H1 (cell line): ENCODE results near the gene CMIP. TPM values are rescaled to one million over a fixed set of nuclear protein-coding genes. Genes with fewer than 3 reads are reported as not detected.
A peak's percentile ranks its signal among the peaks of the same experiment; 100 is the strongest.

Experiments
- CTCF ChIA-PET: fragments of 300-600 bp; sonication (Branson Sonifier 250); formaldehyde crosslinking; loops from one replicate; lab custom pipeline; 2021; ENCODE audit not compliant: partially characterized antibody; lab: Charles Lee
- POLR2A ChIA-PET: fragments of 300-600 bp; sonication (Branson Sonifier 250); formaldehyde crosslinking; loops from one replicate; lab custom pipeline; 2021; ENCODE audit warnings: inconsistent platforms; ENCODE audit not compliant: partially characterized antibody; lab: Charles Lee
- DNase-seq, 2 experiments: peaks; one replicate each; pipeline versions ENCODE4 v3.0.0 to v3.0.0-alpha.2; 2010 to 2022; ENCODE audit warnings: low spot score in 2 of 2, low read depth in 1 of 2, mixed read lengths in 1 of 2
- FAIRE-seq: peaks from 2 replicates; lab custom pipeline; 2011; peaks lifted over from hg19 to GRCh38; lab: Jason Lieb, UNC
- H2AFZ ChIP-seq: 2 replicates; pipeline ENCODE4 v1.8.1; 2012; ENCODE audit warnings: low read length, inconsistent platforms
- H2AK5ac ChIP-seq: 2 replicates; pipeline ENCODE4 v1.6.1; 2013; ENCODE audit warnings: low read depth, low read length
- H2BK120ac ChIP-seq: replicated peaks from 2 replicates; pipeline ENCODE3; 2013; ENCODE audit warnings: low read depth, low read length, inconsistent platforms
- H2BK12ac ChIP-seq: 2 replicates; pipeline ENCODE4 v1.6.1; 2013; ENCODE audit warnings: low read depth, low read length
- H2BK15ac ChIP-seq: 2 replicates; pipeline ENCODE4 v1.6.1; 2013; ENCODE audit warnings: low read length
- H2BK20ac ChIP-seq: 2 replicates; pipeline ENCODE4 v1.6.1; 2013; ENCODE audit warnings: low read length
- H2BK5ac ChIP-seq: 2 replicates; pipeline ENCODE4 v1.6.1; 2013; ENCODE audit warnings: low read depth, low read length
- H3K14ac ChIP-seq: 2 replicates; pipeline ENCODE4 v1.6.1; 2013; ENCODE audit warnings: inconsistent platforms; ENCODE audit not compliant: insufficient read length
- H3K18ac ChIP-seq: 2 replicates; pipeline ENCODE4 v1.6.1; 2013; ENCODE audit warnings: low read length; ENCODE audit errors: extremely low read depth
- H3K23ac ChIP-seq: 2 replicates; pipeline ENCODE4 v1.6.1; 2013; ENCODE audit warnings: inconsistent platforms; ENCODE audit not compliant: insufficient read length
- H3K23me2 ChIP-seq: 2 replicates; pipeline ENCODE4 v1.6.1; 2013; ENCODE audit warnings: low read depth, low read length
- H3K27ac ChIP-seq: 2 replicates; pipeline ENCODE4 v1.6.1; 2011; ENCODE audit warnings: low read depth, low read length, inconsistent platforms
- H3K27me3 ChIP-seq, 4 experiments: replicated peaks in 1 of 4; 1 replicate in 1 of 4; 2 replicates in 3 of 4; pipeline versions ENCODE4 v1.6.1 to v1.8.1; 2011 to 2013; ENCODE audit warnings: low read length in 3 of 4, mild to moderate bottlenecking in 3 of 4, inconsistent platforms in 2 of 4, mixed read lengths in 2 of 4, moderate library complexity in 1 of 4; ENCODE audit not compliant: control insufficient read depth in 3 of 4, insufficient read depth in 3 of 4; ENCODE audit errors: extremely low read depth in 1 of 4
- H3K36me3 ChIP-seq, 4 experiments: 2 replicates each; pipeline versions ENCODE4 v1.6.1 to v1.8.1; 2011 to 2013; ENCODE audit warnings: mild to moderate bottlenecking in 4 of 4, low read length in 3 of 4, moderate library complexity in 2 of 4, control low read depth in 1 of 4, inconsistent platforms in 1 of 4; ENCODE audit not compliant: insufficient read depth in 4 of 4, control insufficient read depth in 2 of 4
- H3K4ac ChIP-seq: replicated peaks from 2 replicates; pipeline ENCODE3; 2013; ENCODE audit warnings: low read length, low read depth, mixed read lengths, inconsistent platforms; ENCODE audit not compliant: insufficient read length
- H3K4me1 ChIP-seq, 4 experiments: replicated peaks in 1 of 4; 1 replicate in 1 of 4; 2 replicates in 3 of 4; pipeline versions ENCODE4 v1.6.1 to v1.8.1; 2011 to 2013; ENCODE audit warnings: low read length in 3 of 4, inconsistent platforms in 2 of 4, mixed read lengths in 1 of 4; ENCODE audit not compliant: insufficient read depth in 4 of 4, control insufficient read depth in 3 of 4
- H3K4me2 ChIP-seq, 2 experiments: 2 replicates each; pipeline versions ENCODE4 v1.6.1 to v1.8.1; 2011 to 2013; ENCODE audit warnings: low read depth in 2 of 2, low read length in 2 of 2, control low read depth in 1 of 2, inconsistent platforms in 1 of 2, mild to moderate bottlenecking in 1 of 2; ENCODE audit not compliant: insufficient read depth in 1 of 2
- H3K4me3 ChIP-seq, 4 experiments: fragments of 200-600, 300-600 bp in 1 of 4; sonication (generic), shearing (Covaris generic), sonication (Bioruptor Twin) in 1 of 4; 2 replicates each; pipeline versions ENCODE4 v1.5.1 to v1.8.1; 2011 to 2016; ENCODE audit warnings: low read length in 4 of 4, low read depth in 3 of 4, control low read depth in 2 of 4, inconsistent platforms in 2 of 4, mild to moderate bottlenecking in 2 of 4, mixed read lengths in 1 of 4, moderate library complexity in 1 of 4; ENCODE audit not compliant: insufficient read depth in 2 of 4; ENCODE audit errors: extremely low read depth in 1 of 4
- H3K56ac ChIP-seq: replicated peaks from 2 replicates; pipeline ENCODE3; 2013; ENCODE audit warnings: low read depth, mild to moderate bottlenecking, mixed read lengths, low read length, inconsistent platforms; ENCODE audit not compliant: insufficient read length
- H3K79me1 ChIP-seq: 2 replicates; pipeline ENCODE4 v1.6.1; 2013; ENCODE audit warnings: low read depth, low read length, control low read depth
- H3K79me2 ChIP-seq, 2 experiments: 2 replicates each; pipeline versions ENCODE4 v1.6.1 to v1.8.1; 2012 to 2013; ENCODE audit warnings: low read length in 2 of 2, mild to moderate bottlenecking in 2 of 2, inconsistent platforms in 1 of 2; ENCODE audit not compliant: insufficient read depth in 2 of 2, control insufficient read depth in 1 of 2
- H3K9ac ChIP-seq, 4 experiments: replicated peaks in 1 of 4; 1 replicate in 1 of 4; 2 replicates in 3 of 4; pipeline versions ENCODE4 v1.6.1 to v1.8.1; 2011 to 2013; ENCODE audit warnings: low read depth in 3 of 4, low read length in 3 of 4, control low read depth in 2 of 4, mild to moderate bottlenecking in 2 of 4, moderate library complexity in 2 of 4, inconsistent platforms in 1 of 4; ENCODE audit errors: extremely low read depth in 1 of 4
- H3K9me3 ChIP-seq, 2 experiments: 2 replicates each; pipeline versions ENCODE4 v1.6.1 to v1.8.1; 2012 to 2013; ENCODE audit warnings: mild to moderate bottlenecking in 2 of 2, moderate library complexity in 2 of 2, control low read depth in 1 of 2, inconsistent platforms in 1 of 2, low read depth in 1 of 2, low read length in 1 of 2, mixed read lengths in 1 of 2; ENCODE audit not compliant: insufficient read depth in 2 of 2
- H4K20me1 ChIP-seq, 2 experiments: replicated peaks in 1 of 2; 2 replicates each; pipeline versions ENCODE3 to v1.8.1; 2011 to 2013; ENCODE audit warnings: inconsistent platforms in 2 of 2, low read length in 2 of 2, mild to moderate bottlenecking in 1 of 2; ENCODE audit not compliant: insufficient read depth in 2 of 2, control insufficient read depth in 1 of 2
- H4K5ac ChIP-seq: 2 replicates; pipeline ENCODE4 v1.6.1; 2013; ENCODE audit warnings: low read length, low read depth, mixed read lengths, inconsistent platforms; ENCODE audit not compliant: insufficient read length
- H4K8ac ChIP-seq: 2 replicates; pipeline ENCODE4 v1.8.0; 2013; ENCODE audit warnings: mild to moderate bottlenecking, moderate library complexity, low read length, inconsistent platforms; ENCODE audit not compliant: insufficient read depth; ENCODE audit errors: extremely low read depth
- H4K91ac ChIP-seq: replicated peaks from 2 replicates; pipeline ENCODE3; 2013; ENCODE audit warnings: low read length, mixed read lengths, inconsistent platforms; ENCODE audit not compliant: insufficient read length
- POLR2A ChIP-seq, 2 experiments: IDR thresholded peaks; 1 replicate in 1 of 2; 2 replicates in 1 of 2; pipeline ENCODE4 v1.6.1; 2011; ENCODE audit warnings: low read depth in 2 of 2, low read length in 2 of 2, mild to moderate bottlenecking in 2 of 2; ENCODE audit errors: control extremely low read depth in 1 of 2
- RNF2 ChIP-seq: fragments of 200-900, 300-1000 bp; sonication (generic); IDR thresholded peaks from 2 replicates; pipeline ENCODE4 v1.7.1; 2016; ENCODE audit warnings: borderline replicate concordance, low read depth, mild to moderate bottlenecking, antibody characterized with exemption, low read length; ENCODE audit not compliant: poor library complexity, severe bottlenecking; ENCODE audit errors: missing control alignments
- WGBS, 2 experiments: shearing (Covaris generic) in 1 of 2; methylation state at CpG; one replicate each; pipeline versions ENCODE4 v1.1.6 to v1.1.7; 2013 to 2015; ENCODE audit warnings: low lambda C conversion rate in 2 of 2, mixed read lengths in 2 of 2, inconsistent platforms in 1 of 2, low coverage in 1 of 2, missing lambda C conversion rate in 1 of 2; ENCODE audit not compliant: insufficient replicate concordance in 2 of 2, insufficient coverage in 1 of 2, insufficient read length in 1 of 2; ENCODE audit errors: extremely low coverage in 1 of 2, missing lambda C conversion rate in 1 of 2; 5-methylcytosine and 5-hydroxymethylcytosine counted together
- polyA plus RNA-seq, 7 experiments: library from polyadenylated mRNA; depleted of rRNA in 3 of 7; stranded (reverse) in 5 of 7; unstranded in 2 of 7; fragments of >200 nt in 5 of 7; fragments of 200-250 nt in 2 of 7; gene quantifications; 1 replicate in 5 of 7; 2 replicates in 1 of 7; 4 replicates in 1 of 7; pipeline versions ENCODE4 v1.2.1 to v1.2.3, GENCODE V29; 2011 to 2013; ENCODE audit warnings: missing spikeins in 2 of 7, mixed read lengths in 2 of 7
- total RNA-seq: library from RNA; stranded (reverse); fragmentation: NEBNext Ultra II Directional; extraction: Animal tissue kit (Norgen Biotek cat#: 25700); gene quantifications from 2 replicates; pipeline ENCODE4 v1.2.1, GENCODE V29; 2021

Gene CMIP
- total and polyA plus RNA-seq, 2 of the 8 experiments (the other 6 are each of a cell fraction or from before 2014, with no cell fraction given): 7.9 to 53.2 TPM

DNA sequence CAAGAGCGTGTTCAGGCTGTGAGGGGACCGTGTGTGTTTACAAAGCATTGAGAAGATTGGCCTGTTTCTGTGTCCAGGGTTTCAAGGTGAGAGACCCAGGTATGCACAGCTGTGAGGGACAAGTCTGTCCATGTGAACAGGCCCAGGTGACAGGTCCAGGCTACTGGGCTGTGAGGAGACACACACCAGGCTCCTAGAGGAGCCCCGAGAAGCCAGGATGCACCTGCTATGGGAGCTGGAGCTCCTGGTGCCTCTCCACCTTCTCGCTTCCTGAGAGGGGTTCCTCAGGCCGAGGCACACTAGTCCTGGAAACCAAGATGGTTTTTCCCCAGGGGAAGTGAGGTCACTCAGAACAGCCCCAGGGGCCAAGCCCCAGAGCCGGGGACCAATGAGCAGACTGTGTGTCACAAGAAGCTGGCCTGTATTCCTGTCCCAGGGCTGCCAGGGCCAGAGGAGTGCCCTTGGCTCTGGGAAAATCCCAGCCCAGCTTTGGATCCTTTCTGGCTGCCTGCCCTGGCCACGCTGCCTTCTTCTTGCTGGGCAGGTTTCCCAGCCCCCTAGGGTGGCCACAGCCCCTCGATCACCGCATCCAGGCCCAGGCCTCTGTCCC is 181.0 kb downstream of the CMIP start:
- Histone ChIP-seq H3K79me1 (peaks cover 11% of the 10 kb centered on the region; the same call in 1 of the 2 replicates), H3K4ac (no peak overlapping the region), H3K23ac (no peak overlapping the region), H2BK120ac (no peak overlapping the region), H2BK20ac (no peak overlapping the region), H3K56ac (no peak overlapping the region), H4K20me1 (peaks cover 4 to 12% of the 10 kb centered on the region in 2 experiments), H3K14ac (no peak overlapping the region), H4K8ac (no peak overlapping the region; the same call in 1 of the 2 replicates), H2BK5ac (0 out of 2 replicates have a peak overlapping the region, but pooled peaks have one; percentile 66), H4K5ac (no peak overlapping the region), H4K91ac (no peak overlapping the region), H3K4me1 (peaks cover 0 to 11% (median 3%) of the 10 kb centered on the region in 4 experiments; a peak in 5 of 7 replicates), H3K9me3 (no peaks in the 10 kb centered on the region), H3K36me3 (no peaks in the 10 kb centered on the region), H2BK12ac (no peak overlapping the region), H3K4me2 (no peak overlapping the region), H3K4me3 (no peak overlapping the region), H2BK15ac (no peak overlapping the region), H3K27ac (0 out of 2 replicates have a peak overlapping the region, but pooled peaks have one; percentile 20), H3K18ac (no peak overlapping the region), H2AFZ (no peak overlapping the region), H3K27me3 (no peaks in the 10 kb centered on the region), H3K9ac (no peak overlapping the region), H3K79me2 (peaks cover 0 to 11% of the 10 kb centered on the region in 2 experiments; a peak in 2 of 4 replicates), H3K23me2 (peaks cover 11% of the 10 kb centered on the region; the same call in 1 of the 2 replicates), H2AK5ac (0 out of 2 replicates have a peak overlapping the region, but pooled peaks have one; percentile 60)
- 86% methylated on average over 8 of the region's 9 CpGs; no CpG with 5 or more reads in 1 of the 2 experiments for WGBS, 2 experiments
- DNase-seq (no peak), FAIRE-seq (no peak)
- TF ChIP-seq POLR2A (IDR thresholded peaks at IDR 0.05; ENCODE audit: control extremely low read depth in 1 of 2, low read depth in 2 of 2, low read length in 2 of 2): no peak
- TF ChIP-seq RNF2: no peak
- CTCF ChIA-PET: interaction anchor here (1.2 to 11.1 kb wide), 6 partner anchors 8 to 88 kb away, joined by 3 to 134 read pairs (median 10); no protein-coding TSS in a partner anchor
- POLR2A ChIA-PET: interaction anchor here (1.2 to 1.4 kb wide), 3 partner anchors 9 to 116 kb away, joined by 3 to 4 read pairs (median 3); no protein-coding TSS in a partner anchor
